ENCODE measurements around the gene ZFP36. TPM values are rescaled to one million over a fixed set of nuclear protein-coding genes. Genes with fewer than 3 reads are reported as not detected.
A peak's percentile ranks its signal among the peaks of the same experiment; 100 is the strongest.

The ZFP36 gene
- total and polyA plus RNA-seq, 2 of the 8 experiments (the other 6 are each of a cell fraction or from before 2014, with no cell fraction given) = 4.0 to 10.9 TPM

DNA sequence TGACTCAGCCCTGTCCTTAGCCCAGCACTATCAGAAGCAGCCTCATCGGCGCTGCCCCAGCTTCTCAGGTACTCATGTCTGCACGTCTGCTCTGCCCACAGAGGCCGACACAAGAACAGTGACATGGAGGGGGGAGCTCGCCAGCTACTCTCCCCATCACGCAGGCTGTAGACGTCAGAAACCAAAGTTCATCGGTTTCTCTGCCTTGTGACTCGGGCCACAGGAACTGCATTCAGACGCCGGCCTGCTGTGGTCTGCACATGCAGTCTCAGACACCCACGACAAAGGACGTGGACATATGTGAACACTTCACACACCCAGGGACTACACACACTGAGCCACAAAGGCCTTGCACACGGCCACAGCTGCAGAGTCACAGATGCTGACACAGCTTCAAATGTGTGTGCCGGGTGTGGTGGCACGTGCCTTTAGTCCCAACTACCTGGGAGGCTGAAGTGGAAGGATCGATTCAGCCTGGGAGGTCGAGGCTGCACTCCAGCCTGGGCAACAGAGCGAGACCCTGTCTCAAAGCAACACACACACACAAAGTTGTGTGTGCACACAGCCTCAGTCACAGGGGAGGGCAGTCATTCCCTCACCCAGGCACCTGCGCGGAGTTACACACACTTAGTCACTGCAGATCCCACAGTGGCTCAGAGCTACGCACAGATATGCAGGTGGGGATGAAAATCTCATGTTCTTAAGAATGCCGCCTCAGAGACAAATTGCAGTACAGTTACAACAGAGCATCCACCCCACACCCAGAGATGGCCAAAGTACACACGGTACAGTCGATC, 4.9 kb upstream of the ZFP36 start:
- H2BK120ac ChIP-seq (replicated peaks; ENCODE audit: low read depth, low read length) = peak overlapping the region; percentile 86
- H3K27ac ChIP-seq (ENCODE audit: low read depth, low read length) = peak overlapping the region; percentile 97
- peak overlapping the region; percentile 88 for H4K8ac ChIP-seq (ENCODE audit: extremely low read depth, insufficient read depth, low read length)
- no peaks in the 10 kb centered on the region; a peak in 1 of 8 replicates for H3K36me3 ChIP-seq (ENCODE audit: control insufficient read depth in 2 of 4, insufficient read depth in 4 of 4, low read length in 3 of 4)
- H3K4me2 ChIP-seq (ENCODE audit: insufficient read depth in 1 of 2, low read depth in 2 of 2, low read length in 2 of 2) = peak overlapping the region; percentile 63 to 95
- peak overlapping the region; percentile 73 for H3K18ac ChIP-seq (ENCODE audit: extremely low read depth, low read length)
- no peak overlapping the region for H2AFZ ChIP-seq (ENCODE audit: low read length)
- H3K23me2 ChIP-seq (ENCODE audit: low read depth, low read length) = peaks cover 18% of the 10 kb centered on the region; the same call in 1 of the 2 replicates
- no peak for TF ChIP-seq KDM1A (IDR thresholded peaks at IDR 0.05; ENCODE audit: borderline replicate concordance, low read length)
- TF ChIP-seq, protein P1, sequence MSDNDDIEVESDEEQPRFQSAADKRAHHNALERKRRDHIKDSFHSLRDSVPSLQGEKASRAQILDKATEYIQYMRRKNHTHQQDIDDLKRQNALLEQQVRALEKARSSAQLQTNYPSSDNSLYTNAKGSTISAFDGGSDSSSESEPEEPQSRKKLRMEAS (IDR thresholded peaks at IDR 0.05) = peak; percentile 43
- no peaks in the 10 kb centered on the region for H3K9me3 ChIP-seq (ENCODE audit: insufficient read depth in 2 of 2, low read depth in 1 of 2, low read length in 1 of 2)
- no peak overlapping the region for H3K14ac ChIP-seq (ENCODE audit: insufficient read length)
- no peak for FAIRE-seq
- peaks cover 2 to 7% of the 10 kb centered on the region in 2 experiments for H4K20me1 ChIP-seq (replicated peaks in 1 of 2; ENCODE audit: control insufficient read depth in 1 of 2, insufficient read depth in 2 of 2, low read length in 2 of 2)
- H3K4ac ChIP-seq (replicated peaks; ENCODE audit: insufficient read length, low read depth, low read length) = peak overlapping the region; percentile 97
- H2BK20ac ChIP-seq (ENCODE audit: low read length) = peak overlapping the region; percentile 94
- H4K5ac ChIP-seq (ENCODE audit: insufficient read length, low read depth, low read length) = peak overlapping the region; percentile 85
- H3K27me3 ChIP-seq (replicated peaks in 1 of 4; ENCODE audit: control insufficient read depth in 3 of 4, extremely low read depth in 1 of 4, insufficient read depth in 3 of 4, low read length in 3 of 4) = no peaks in the 10 kb centered on the region
- H2AK5ac ChIP-seq (ENCODE audit: low read depth, low read length) = peak overlapping the region; percentile 99
- peak overlapping the region; percentile 35 to 75 (median 57); a peak in 7 of 8 replicates for H3K4me3 ChIP-seq (ENCODE audit: extremely low read depth in 1 of 4, insufficient read depth in 2 of 4, low read depth in 3 of 4, low read length in 4 of 4)
- H2BK5ac ChIP-seq (ENCODE audit: low read depth, low read length) = peak overlapping the region; percentile 86
- CTCF ChIA-PET (ENCODE audit: partially characterized antibody) = interaction anchor here (0.8 to 9.5 kb wide), 6 partner anchors 10 to 101 kb away, joined by 3 to 128 read pairs (median 5); partner anchors contain the start of genes MED29, PAF1 and PLEKHG2
- POLR2A ChIA-PET (ENCODE audit: partially characterized antibody) = interaction anchor here (0.7 to 14.3 kb wide), 11 partner anchors 8 to 98 kb away, joined by 3 to 234 read pairs (median 4); partner anchors contain the start of genes MED29, PAF1, PLEKHG2 and RPS16
- H3K23ac ChIP-seq (ENCODE audit: insufficient read length) = no peak overlapping the region
- H3K4me1 ChIP-seq (replicated peaks in 1 of 4; ENCODE audit: control insufficient read depth in 3 of 4, insufficient read depth in 4 of 4, low read length in 3 of 4) = peaks cover 6 to 34% (median 19%) of the 10 kb centered on the region in 4 experiments
- 81% methylated on average over 25 of the region's 25 CpGs; no CpG with 5 or more reads in 1 of the 2 experiments for WGBS, 2 experiments (ENCODE audit: extremely low coverage in 1 of 2, insufficient coverage in 1 of 2, insufficient read length in 1 of 2, insufficient replicate concordance in 2 of 2, low coverage in 1 of 2, low lambda C conversion rate in 2 of 2, missing lambda C conversion rate in 1 of 2)
- no peak for DNase-seq (ENCODE audit: low read depth in 1 of 2, low spot score in 2 of 2)
- H3K56ac ChIP-seq (replicated peaks; ENCODE audit: insufficient read length, low read depth, low read length) = peak overlapping the region; percentile 32
- peak overlapping the region; percentile 91 for H4K91ac ChIP-seq (replicated peaks; ENCODE audit: insufficient read length, low read length)
- H3K79me2 ChIP-seq (ENCODE audit: control insufficient read depth in 1 of 2, insufficient read depth in 2 of 2, low read length in 2 of 2) = no peaks in the 10 kb centered on the region
- peak overlapping the region; percentile 95 for H2BK12ac ChIP-seq (ENCODE audit: low read depth, low read length)
- H2BK15ac ChIP-seq (ENCODE audit: low read length) = peak overlapping the region; percentile 85
- no peaks in the 10 kb centered on the region for H3K79me1 ChIP-seq (ENCODE audit: low read depth, low read length)
- peak overlapping the region in 3 of 4 experiments; percentile 57 to 81 (median 73); a peak in 6 of 7 replicates for H3K9ac ChIP-seq (replicated peaks in 1 of 4; ENCODE audit: extremely low read depth in 1 of 4, low read depth in 3 of 4, low read length in 3 of 4)

Measured in H1 (cell line).